ENCODE results near the gene CENATAC. TPM values are rescaled to one million over a fixed set of nuclear protein-coding genes. Genes with fewer than 3 reads are reported as not detected.
"Not testable (repeated sequence)": the region's sequence is repeated elsewhere in the genome, so short reads cannot be mapped to it uniquely, and the experiment has no call there.

CENATAC gene
- total RNA-seq, 4 donors from 2014 or later: 7.4 to 36.4 (median 16.1) TPM

GRCh38 chr11:119029340-119030028 is 31.5 kb downstream of the CENATAC start:
- in situ Hi-C loops (cut with MboI; ENCODE audit: low sequenced_read_pairs in 4 of 4): no loop called here
- intact Hi-C loops (cut with DNase I; ENCODE audit: low total_unique reads): loop anchor here (1.0 to 5.0 kb wide), 2 partner anchors 31 to 122 kb away; partner anchors contain the start of gene CENATAC
- peak in 1 of 2 donors; percentile 23 for ATAC-seq

GRCh38 chr11:119030029-119030328 is 32.0 kb downstream of the CENATAC start:
- no peak for ATAC-seq
- in situ Hi-C loops (cut with MboI; ENCODE audit: low sequenced_read_pairs in 4 of 4): no loop called here
- peak overlapping the region; percentile 92 to 98 (median 94) for H3K27ac ChIP-seq
- intact Hi-C loops (cut with DNase I; ENCODE audit: low total_unique reads): loop anchor here (1.0 to 5.0 kb wide), 2 partner anchors 32 to 123 kb away; partner anchors contain the start of gene CENATAC
- no peak for DNase-seq
- TF ChIP-seq, protein P1, sequence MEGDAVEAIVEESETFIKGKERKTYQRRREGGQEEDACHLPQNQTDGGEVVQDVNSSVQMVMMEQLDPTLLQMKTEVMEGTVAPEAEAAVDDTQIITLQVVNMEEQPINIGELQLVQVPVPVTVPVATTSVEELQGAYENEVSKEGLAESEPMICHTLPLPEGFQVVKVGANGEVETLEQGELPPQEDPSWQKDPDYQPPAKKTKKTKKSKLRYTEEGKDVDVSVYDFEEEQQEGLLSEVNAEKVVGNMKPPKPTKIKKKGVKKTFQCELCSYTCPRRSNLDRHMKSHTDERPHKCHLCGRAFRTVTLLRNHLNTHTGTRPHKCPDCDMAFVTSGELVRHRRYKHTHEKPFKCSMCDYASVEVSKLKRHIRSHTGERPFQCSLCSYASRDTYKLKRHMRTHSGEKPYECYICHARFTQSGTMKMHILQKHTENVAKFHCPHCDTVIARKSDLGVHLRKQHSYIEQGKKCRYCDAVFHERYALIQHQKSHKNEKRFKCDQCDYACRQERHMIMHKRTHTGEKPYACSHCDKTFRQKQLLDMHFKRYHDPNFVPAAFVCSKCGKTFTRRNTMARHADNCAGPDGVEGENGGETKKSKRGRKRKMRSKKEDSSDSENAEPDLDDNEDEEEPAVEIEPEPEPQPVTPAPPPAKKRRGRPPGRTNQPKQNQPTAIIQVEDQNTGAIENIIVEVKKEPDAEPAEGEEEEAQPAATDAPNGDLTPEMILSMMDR (IDR thresholded peaks at IDR 0.05 in 4 of 5, conservative IDR thresholded peaks at IDR 0.05 in 1 of 5): no peak
- TF ChIP-seq POLR2A (IDR thresholded peaks at IDR 0.05): no peak
- peak overlapping the region; percentile 83 to 94 (median 91) for H3K4me3 ChIP-seq
- H3K9me3 ChIP-seq: no peaks in the 10 kb centered on the region
- no peaks in the 10 kb centered on the region for H3K27me3 ChIP-seq
- H3K36me3 ChIP-seq: peaks cover 0 to 7% of the 10 kb centered on the region in 2 donors
- H3K4me1 ChIP-seq: peaks cover 53 to 55% of the 10 kb centered on the region in 2 donors

More at GRCh38 chr11:119029340-119030028, 31.5 kb downstream of the CENATAC start:
- peak overlapping the region; percentile 92 to 98 (median 94) for H3K27ac ChIP-seq
- peaks cover 0 to 12% of the 10 kb centered on the region in 2 donors for H3K36me3 ChIP-seq
- no peaks in the 10 kb centered on the region for H3K27me3 ChIP-seq
- H3K4me3 ChIP-seq: peak overlapping the region; percentile 83 to 94 (median 91)
- H3K9me3 ChIP-seq: no peaks in the 10 kb centered on the region
- DNase-seq: peak; percentile 25 to 45
- peak in 1 of 2 donors; percentile 9 for TF ChIP-seq POLR2A (IDR thresholded peaks at IDR 0.05)
- TF ChIP-seq, protein P1 (IDR thresholded peaks at IDR 0.05 in 4 of 5, conservative IDR thresholded peaks at IDR 0.05 in 1 of 5): no peak
- peaks cover 58 to 59% of the 10 kb centered on the region in 2 donors for H3K4me1 ChIP-seq

DNA sequence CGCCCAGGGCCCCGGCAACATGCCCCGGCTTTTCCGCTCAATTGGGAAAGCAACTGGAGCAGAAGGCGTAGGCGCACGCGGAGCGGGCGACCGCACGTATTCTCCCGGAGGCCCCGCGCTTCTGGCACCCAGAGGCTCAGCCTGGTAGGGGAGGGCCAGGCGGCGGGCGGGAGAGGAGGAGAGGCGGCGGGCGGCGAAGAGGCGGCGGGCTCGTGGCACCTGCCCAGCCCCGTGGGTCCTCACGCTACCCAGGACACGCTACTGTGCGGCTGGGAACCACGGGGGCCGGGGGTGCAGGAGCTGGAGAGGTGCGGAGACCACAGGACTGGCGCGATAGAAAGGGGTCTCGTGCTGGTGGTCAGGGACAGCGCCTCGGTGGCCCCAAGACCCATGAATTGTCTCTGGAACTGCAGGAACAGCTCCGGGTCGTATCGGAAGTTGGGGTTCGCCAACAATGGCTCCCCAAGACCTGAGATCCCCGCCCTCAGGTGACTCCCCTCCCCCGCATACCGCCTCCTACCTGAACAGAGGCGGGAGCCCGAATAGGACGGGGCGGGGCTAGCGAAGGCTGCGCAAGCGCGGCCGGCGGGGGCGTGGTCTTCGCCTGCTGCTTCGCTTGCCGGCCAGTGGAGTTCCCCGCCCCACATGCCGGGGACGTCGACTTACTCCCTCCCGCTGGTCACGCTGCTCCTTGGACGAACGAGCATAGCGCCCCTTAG is 32.5 kb downstream of the CENATAC start, which contains the start of gene SLC37A4:
Gene SLC37A4, minus strand, starts transcription at position 549 of the 719 bp plus-strand sequence.
- Histone ChIP-seq H3K9me3 (no peaks in the 10 kb centered on the region), H3K27ac (peak within 1 kb of the TSS; percentile 92 to 98 (median 94)), H3K36me3 (peaks cover 0 to 2% of the 10 kb centered on the region in 2 donors), H3K4me3 (peak within 1 kb of the TSS; percentile 83 to 94 (median 91)), H3K4me1 (peaks cover 48 to 50% of the 10 kb centered on the region in 2 donors), H3K27me3 (no peaks in the 10 kb centered on the region)
- in situ Hi-C loops (cut with MboI; ENCODE audit: low sequenced_read_pairs in 4 of 4): no loop called here
- DNase-seq (peak; percentile 98 to 99), ATAC-seq (peak; percentile 77)
- intact Hi-C loops (cut with DNase I; ENCODE audit: low total_unique reads): loop anchor here (1.0 to 5.0 kb wide), 3 partner anchors 27 to 123 kb away; partner anchors contain the start of genes CENATAC and HYOU1
- TF ChIP-seq, protein P1 (IDR thresholded peaks at IDR 0.05 in 4 of 5, conservative IDR thresholded peaks at IDR 0.05 in 1 of 5): peak in 4 of 5 experiments; percentile 87 to 92 (median 90)
- TF ChIP-seq POLR2A (IDR thresholded peaks at IDR 0.05): peak; percentile 82 to 85

DNA sequence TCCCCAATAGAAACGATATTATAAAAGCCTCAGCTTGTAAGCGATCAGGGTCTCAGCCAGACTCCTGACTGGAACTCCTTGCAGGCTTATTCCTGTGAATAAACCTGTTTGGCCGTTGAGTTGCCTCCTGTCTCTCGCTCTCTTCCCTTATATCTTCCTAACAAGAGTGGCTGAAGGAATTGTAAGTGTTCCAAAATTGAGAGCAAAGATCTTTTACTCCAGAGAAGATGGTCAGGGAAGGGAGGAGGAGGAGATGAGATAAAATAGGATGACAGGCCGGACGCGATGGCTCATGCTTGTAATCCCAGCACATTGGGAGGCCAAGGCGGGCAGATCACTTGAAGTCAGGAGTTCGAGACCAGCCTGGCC is 34.0 kb downstream of the CENATAC start:
- Histone ChIP-seq H3K27me3 (no peaks in the 10 kb centered on the region), H3K9me3 (no peaks in the 10 kb centered on the region), H3K4me1 (peaks cover 34 to 36% of the 10 kb centered on the region in 2 donors), H3K4me3 (no peak overlapping the region), H3K36me3 (no peaks in the 10 kb centered on the region), H3K27ac (no peak overlapping the region)
- intact Hi-C loops (cut with DNase I; ENCODE audit: low total_unique reads) (loop anchor here (1.0 to 5.0 kb wide), 2 partner anchors 25 to 125 kb away; partner anchors contain the start of gene HYOU1), in situ Hi-C loops (cut with MboI; ENCODE audit: low sequenced_read_pairs in 4 of 4) (no loop called here)
- TF ChIP-seq, protein P1 (IDR thresholded peaks at IDR 0.05 in 4 of 5, conservative IDR thresholded peaks at IDR 0.05 in 1 of 5): no peak
- no peak for TF ChIP-seq POLR2A (IDR thresholded peaks at IDR 0.05)
- ATAC-seq (no peak), DNase-seq (no peak)

DNA sequence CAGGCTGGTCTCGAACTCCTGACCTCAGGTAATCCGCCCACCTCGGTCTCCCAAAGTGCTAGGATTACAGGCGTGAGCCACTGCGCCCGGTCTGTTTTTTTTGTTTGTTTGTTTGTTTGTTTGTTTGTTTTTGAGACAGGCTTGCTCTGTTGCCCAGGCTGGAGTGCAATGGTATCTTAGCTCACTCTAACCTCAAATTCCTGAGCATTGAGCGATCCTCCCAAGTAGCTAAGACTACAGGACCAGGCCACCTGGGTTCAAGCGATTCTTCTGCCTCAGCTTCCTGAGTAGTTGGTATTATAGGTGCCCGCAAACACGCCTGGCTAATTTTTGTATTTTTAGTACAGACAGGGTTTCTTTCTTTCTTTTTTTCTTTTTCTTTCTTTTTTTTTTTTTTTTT is 35.5 kb downstream of the CENATAC start:
- H3K27me3 ChIP-seq; H3K36me3 ChIP-seq; H3K9me3 ChIP-seq; in situ Hi-C loops (cut with MboI; ENCODE audit: low sequenced_read_pairs in 4 of 4); H3K27ac ChIP-seq; DNase-seq; H3K4me3 ChIP-seq; ATAC-seq: not testable (repeated sequence)
- H3K4me1 ChIP-seq: peaks cover 19 to 21% of the 10 kb centered on the region in 2 donors
- intact Hi-C loops (cut with DNase I; ENCODE audit: low total_unique reads): loop anchor here (5.0 kb wide), 1 partner anchor 126 kb away; no protein-coding TSS in a partner anchor
